ENCODE measurements around the gene RASGRF2.

GRCh38 chr5:81194633-81195334 lies 234.6 kb downstream of the RASGRF2 start:
- TF ChIP-seq CTCF (conservative IDR thresholded peaks at IDR 0.05; ENCODE audit: low read depth, low read length) (peak; percentile 98), EZH2 (IDR thresholded peaks at IDR 0.05; ENCODE audit: borderline replicate concordance, low read depth, low read length, poor library complexity, severe bottlenecking) (no peak)

All from A673 (cell line).